ENCODE results near the gene STYXL1.

Gene STYXL1

GRCh38 chr7:75987026-75987804, 60.6 kb downstream of the STYXL1 start:
- no peak for DNase-seq (ENCODE audit: low spot score)
- TF ChIP-seq CTCF (IDR thresholded peaks at IDR 0.05; ENCODE audit: borderline replicate concordance, control extremely low read depth, extremely low read depth, insufficient read depth, missing control alignments), result no peak
- in situ Hi-C loops (cut with MboI; ENCODE audit: low sequenced_read_pairs, unreplicated experiment), result no loop called here

GRCh38 chr7:75986147-75986781, 61.5 kb downstream of the STYXL1 start:
- DNase-seq (ENCODE audit: low spot score), result no peak
- in situ Hi-C loops (cut with MboI; ENCODE audit: low sequenced_read_pairs, unreplicated experiment), result no loop called here
- TF ChIP-seq CTCF (IDR thresholded peaks at IDR 0.05; ENCODE audit: borderline replicate concordance, control extremely low read depth, extremely low read depth, insufficient read depth, missing control alignments), result no peak

GRCh38 chr7:75985518-75986146, 62.2 kb downstream of the STYXL1 start:
- no peak for TF ChIP-seq CTCF (IDR thresholded peaks at IDR 0.05; ENCODE audit: borderline replicate concordance, control extremely low read depth, extremely low read depth, insufficient read depth, missing control alignments)
- in situ Hi-C loops (cut with MboI; ENCODE audit: low sequenced_read_pairs, unreplicated experiment), result no loop called here
- no peak for DNase-seq (ENCODE audit: low spot score)

GRCh38 chr7:75985009-75985517, 62.7 kb downstream of the STYXL1 start:
- in situ Hi-C loops (cut with MboI; ENCODE audit: low sequenced_read_pairs, unreplicated experiment), result no loop called here
- TF ChIP-seq CTCF (IDR thresholded peaks at IDR 0.05; ENCODE audit: borderline replicate concordance, control extremely low read depth, extremely low read depth, insufficient read depth, missing control alignments), result no peak
- DNase-seq (ENCODE audit: low spot score), result no peak

- in situ Hi-C loops (cut with MboI; ENCODE audit: low sequenced_read_pairs, unreplicated experiment), result no loop called here
- DNase-seq (ENCODE audit: low spot score), result no peak
- no peak for TF ChIP-seq CTCF (IDR thresholded peaks at IDR 0.05; ENCODE audit: borderline replicate concordance, control extremely low read depth, extremely low read depth, insufficient read depth, missing control alignments)
These were observed 63.4 kb downstream of the STYXL1 start for GRCh38 chr7:75984130-75985008.
